Measurements from ENCODE around the gene ARRDC1.
A peak's percentile ranks its signal among the peaks of the same experiment; 100 is the strongest.

Gene ARRDC1

DNA sequence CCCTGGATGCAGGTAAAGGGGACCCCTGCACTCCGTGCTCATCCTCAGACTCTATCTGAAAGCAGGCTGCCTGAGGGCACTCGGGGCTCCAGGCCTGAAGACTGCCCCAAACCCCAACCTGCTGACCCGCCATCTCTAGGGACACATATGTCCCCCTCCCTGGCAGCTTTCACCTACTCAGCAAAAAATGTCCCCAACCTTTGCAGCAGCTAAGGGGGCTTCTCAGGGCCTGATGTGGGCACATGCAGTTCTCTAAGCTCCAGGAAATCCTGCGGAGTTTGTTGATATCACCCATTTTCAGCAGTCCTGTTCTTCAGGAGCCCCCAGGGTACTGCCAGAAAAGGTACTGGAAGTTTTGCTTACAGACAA lies 24.5 kb upstream of the ARRDC1 start:
- TF ChIP-seq POLR2AphosphoS5 (IDR thresholded peaks at IDR 0.05; ENCODE audit: low read depth), result 0 out of 2 replicates have a peak, but pooled peaks have one; percentile 3
- no peak for TF ChIP-seq SPI1 (IDR thresholded peaks at IDR 0.05; ENCODE audit: borderline replicate concordance, low read depth)
- no peak overlapping the region for H3K27ac ChIP-seq (replicated peaks)
- no peak for DNase-seq (ENCODE audit: low read depth in 1 of 2, low spot score in 1 of 2)
- no peaks in the 10 kb centered on the region for H3K27me3 ChIP-seq (ENCODE audit: insufficient read depth, poor library complexity, severe bottlenecking)
- H3K4me3 ChIP-seq (replicated peaks; ENCODE audit: insufficient read depth, low read length), result no peak overlapping the region

DNA sequence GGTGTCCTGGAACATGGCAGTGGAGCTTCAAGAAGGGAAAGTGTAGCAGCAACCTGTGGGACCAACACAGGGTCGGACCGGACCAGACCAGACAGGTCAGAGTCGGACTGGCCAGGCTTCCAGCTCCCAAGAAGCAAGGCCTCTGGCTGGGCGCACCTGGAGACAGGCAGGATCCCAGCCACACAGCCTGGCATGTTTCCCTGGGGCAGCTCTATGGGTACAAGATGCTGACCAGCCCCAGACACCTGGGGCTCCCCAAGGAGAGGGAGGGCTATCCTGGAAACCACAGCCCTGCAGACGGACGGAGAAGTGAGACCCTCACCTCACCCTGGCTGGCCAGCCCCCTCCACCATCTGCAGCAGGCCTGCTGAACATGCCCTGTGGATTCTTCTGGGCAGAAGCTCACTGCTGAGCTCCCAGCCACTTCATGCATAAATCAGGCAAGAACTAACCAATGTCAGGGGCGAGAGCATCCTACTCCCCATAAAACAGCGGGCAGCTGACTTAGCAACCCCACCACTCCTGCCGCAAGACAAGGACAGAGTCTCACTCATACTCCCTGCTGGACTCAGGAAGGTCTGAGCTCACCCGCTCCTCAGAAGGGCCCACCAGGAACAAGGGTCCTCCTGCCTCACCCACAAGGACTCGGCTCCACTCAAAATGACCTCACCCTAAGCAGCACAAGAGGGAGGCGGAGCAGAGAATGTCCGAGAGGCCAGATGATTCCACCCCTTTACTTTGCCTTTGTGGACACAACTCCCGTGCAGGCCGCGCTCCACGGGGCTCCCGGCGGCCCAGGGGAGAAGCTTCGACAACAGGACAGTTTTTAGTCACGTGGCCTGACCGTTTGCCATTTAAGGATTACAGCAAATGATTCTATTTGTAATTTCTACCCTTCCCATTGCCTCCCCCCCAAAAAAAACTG lies 23.9 kb upstream of the ARRDC1 start:
- no peak overlapping the region for H3K4me3 ChIP-seq (replicated peaks; ENCODE audit: insufficient read depth, low read length)
- no peaks in the 10 kb centered on the region for H3K27me3 ChIP-seq (ENCODE audit: insufficient read depth, poor library complexity, severe bottlenecking)
- TF ChIP-seq REST (IDR thresholded peaks at IDR 0.05; ENCODE audit: insufficient replicate concordance, low read depth), result no peak
- no peak for TF ChIP-seq POLR2AphosphoS5 (IDR thresholded peaks at IDR 0.05; ENCODE audit: low read depth)
- TF ChIP-seq SPI1 (IDR thresholded peaks at IDR 0.05; ENCODE audit: borderline replicate concordance, low read depth), result no peak
- TF ChIP-seq, protein P1, sequence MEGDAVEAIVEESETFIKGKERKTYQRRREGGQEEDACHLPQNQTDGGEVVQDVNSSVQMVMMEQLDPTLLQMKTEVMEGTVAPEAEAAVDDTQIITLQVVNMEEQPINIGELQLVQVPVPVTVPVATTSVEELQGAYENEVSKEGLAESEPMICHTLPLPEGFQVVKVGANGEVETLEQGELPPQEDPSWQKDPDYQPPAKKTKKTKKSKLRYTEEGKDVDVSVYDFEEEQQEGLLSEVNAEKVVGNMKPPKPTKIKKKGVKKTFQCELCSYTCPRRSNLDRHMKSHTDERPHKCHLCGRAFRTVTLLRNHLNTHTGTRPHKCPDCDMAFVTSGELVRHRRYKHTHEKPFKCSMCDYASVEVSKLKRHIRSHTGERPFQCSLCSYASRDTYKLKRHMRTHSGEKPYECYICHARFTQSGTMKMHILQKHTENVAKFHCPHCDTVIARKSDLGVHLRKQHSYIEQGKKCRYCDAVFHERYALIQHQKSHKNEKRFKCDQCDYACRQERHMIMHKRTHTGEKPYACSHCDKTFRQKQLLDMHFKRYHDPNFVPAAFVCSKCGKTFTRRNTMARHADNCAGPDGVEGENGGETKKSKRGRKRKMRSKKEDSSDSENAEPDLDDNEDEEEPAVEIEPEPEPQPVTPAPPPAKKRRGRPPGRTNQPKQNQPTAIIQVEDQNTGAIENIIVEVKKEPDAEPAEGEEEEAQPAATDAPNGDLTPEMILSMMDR (IDR thresholded peaks at IDR 0.05; ENCODE audit: insufficient read depth, low read length), result no peak
- no peak for TF ChIP-seq GABPA (IDR thresholded peaks at IDR 0.05; ENCODE audit: low read depth)
- DNase-seq (ENCODE audit: low read depth in 1 of 2, low spot score in 1 of 2), result no peak
- no peak overlapping the region for H3K27ac ChIP-seq (replicated peaks)

DNA sequence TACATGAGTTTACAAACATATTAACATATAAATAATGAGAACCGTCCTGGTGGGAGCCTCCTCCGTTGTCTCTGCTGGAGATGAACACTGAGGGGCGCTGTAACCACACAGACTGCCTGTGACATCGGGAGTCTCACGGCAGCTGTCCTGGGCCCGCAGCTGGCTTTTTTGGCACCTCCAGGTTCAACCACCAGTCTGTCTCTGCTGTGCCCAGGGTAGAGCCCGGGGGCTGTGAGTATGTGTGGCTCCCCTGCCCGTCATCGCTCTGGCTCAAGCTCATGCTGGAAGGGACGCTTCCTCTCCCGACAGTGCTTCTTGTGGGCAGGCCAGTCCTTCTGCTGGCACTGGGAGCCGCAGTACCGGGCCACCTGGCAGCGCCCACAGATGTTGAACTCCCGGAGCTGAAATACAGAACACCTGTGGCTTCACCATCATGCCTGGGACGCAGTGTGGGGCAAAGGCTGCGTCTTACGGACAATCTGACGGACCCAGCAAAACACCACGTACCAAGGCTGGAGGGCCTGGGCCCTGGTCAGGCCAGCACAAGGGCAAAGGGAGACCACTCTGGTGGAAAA lies 23.1 kb upstream of the ARRDC1 start:
- DNase-seq (ENCODE audit: low read depth in 1 of 2, low spot score in 1 of 2), result peak in 1 of 2 experiments; percentile 61
- TF ChIP-seq GABPA (IDR thresholded peaks at IDR 0.05; ENCODE audit: low read depth), result no peak
- TF ChIP-seq, protein P1 (IDR thresholded peaks at IDR 0.05; ENCODE audit: insufficient read depth, low read length), result peak; percentile 45
- Histone ChIP-seq H3K27me3 (ENCODE audit: insufficient read depth, poor library complexity, severe bottlenecking) (no peaks in the 10 kb centered on the region), H3K27ac (replicated peaks) (no peak overlapping the region), H3K4me3 (replicated peaks; ENCODE audit: insufficient read depth, low read length) (no peak overlapping the region)

DNA sequence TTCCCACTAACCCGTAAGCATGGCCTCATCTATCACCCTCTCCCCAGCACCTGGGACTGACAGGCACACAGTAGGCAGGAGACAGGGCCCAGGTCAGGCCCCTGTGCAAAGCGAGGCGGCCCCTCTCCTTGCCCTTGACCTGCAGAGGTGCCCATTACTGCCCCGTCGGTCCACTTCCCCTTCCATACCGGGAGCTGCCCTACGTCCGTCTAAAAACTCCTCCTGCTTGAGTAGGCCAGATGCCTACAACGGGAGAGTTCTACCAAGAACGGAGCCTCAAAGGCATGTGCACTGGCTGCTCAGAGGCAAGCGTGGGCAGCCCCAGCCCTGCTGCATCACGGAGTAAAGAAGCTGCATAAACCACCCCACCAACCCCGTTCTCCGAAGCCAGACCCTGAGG lies 22.1 kb upstream of the ARRDC1 start:
- Histone ChIP-seq H3K27ac (replicated peaks) (no peak overlapping the region), H3K4me3 (replicated peaks; ENCODE audit: insufficient read depth, low read length) (no peak overlapping the region), H3K27me3 (ENCODE audit: insufficient read depth, poor library complexity, severe bottlenecking) (no peaks in the 10 kb centered on the region)
- no peak for DNase-seq (ENCODE audit: low read depth in 1 of 2, low spot score in 1 of 2)
- TF ChIP-seq, protein P1 (IDR thresholded peaks at IDR 0.05; ENCODE audit: insufficient read depth, low read length), result no peak
- no peak for TF ChIP-seq GABPA (IDR thresholded peaks at IDR 0.05; ENCODE audit: low read depth)
- TF ChIP-seq REST (IDR thresholded peaks at IDR 0.05; ENCODE audit: insufficient replicate concordance, low read depth), result no peak
- TF ChIP-seq POLR2AphosphoS5 (IDR thresholded peaks at IDR 0.05; ENCODE audit: low read depth), result no peak
- no peak for TF ChIP-seq SPI1 (IDR thresholded peaks at IDR 0.05; ENCODE audit: borderline replicate concordance, low read depth)

Measured in HL-60 (cell line).